ENCODE measurements around the gene SNX8. TPM values are rescaled to one million over a fixed set of nuclear protein-coding genes. Genes with fewer than 3 reads are reported as not detected.

SNX8 gene
- total and polyA plus RNA-seq, 2 experiments from 2014 or later: 13.1 to 44.4 TPM

GRCh38 chr7:2331707-2332106, 17.5 kb upstream of the SNX8 start:
- H4K20me1 ChIP-seq (ENCODE audit: insufficient read depth): no peaks in the 10 kb centered on the region
- no peak for DNase-seq
- H3K9ac ChIP-seq: no peak overlapping the region
- no peaks in the 10 kb centered on the region for H3K27me3 ChIP-seq (replicated peaks; ENCODE audit: insufficient read depth)
- no peak overlapping the region for H3K4me2 ChIP-seq (ENCODE audit: unreplicated experiment)
- H2AFZ ChIP-seq: no peak overlapping the region
- in situ Hi-C loops (cut with MboI): no loop called here
- no peaks in the 10 kb centered on the region for H3K9me2 ChIP-seq (ENCODE audit: insufficient read depth)
- H3K27ac ChIP-seq: no peak overlapping the region
- no peaks in the 10 kb centered on the region for H3F3A ChIP-seq (ENCODE audit: insufficient read depth)
- WGBS, 2 experiments (ENCODE audit: low coverage in 1 of 2, low lambda C conversion rate in 2 of 2, missing lambda C conversion rate in 2 of 2): 96 to 97% methylated on average over 6 of the region's 6 CpGs
- no peaks in the 10 kb centered on the region for H3K9me3 ChIP-seq (ENCODE audit: low read depth)
- H3K4me1 ChIP-seq (ENCODE audit: insufficient read depth): no peaks in the 10 kb centered on the region
- H3K4me3 ChIP-seq: no peak overlapping the region
- H3K79me2 ChIP-seq (ENCODE audit: insufficient read depth): no peaks in the 10 kb centered on the region
- TF ChIP-seq EZH2 (IDR thresholded peaks at IDR 0.05; ENCODE audit: insufficient read depth, poor library complexity, severe bottlenecking) (no peak), EZH2phosphoT487 (IDR thresholded peaks at IDR 0.05; ENCODE audit: insufficient read depth, low read depth) (no peak)
- no peaks in the 10 kb centered on the region for H3K36me3 ChIP-seq (ENCODE audit: low read depth)

- TF ChIP-seq EZH2 (IDR thresholded peaks at IDR 0.05; ENCODE audit: insufficient read depth, poor library complexity, severe bottlenecking) (no peak), EZH2phosphoT487 (IDR thresholded peaks at IDR 0.05; ENCODE audit: insufficient read depth, low read depth) (no peak)
- H3K27me3 ChIP-seq (replicated peaks; ENCODE audit: insufficient read depth): no peaks in the 10 kb centered on the region
These were observed 16.3 kb upstream of the SNX8 start for GRCh38 chr7:2330493-2330892.

GRCh38 chr7:2326951-2327350, 12.7 kb upstream of the SNX8 start:
- 89 to 96% methylated on average over 7 of the region's 7 CpGs for WGBS, 2 experiments (ENCODE audit: low coverage in 1 of 2, low lambda C conversion rate in 2 of 2, missing lambda C conversion rate in 2 of 2)
- Histone ChIP-seq H3K9me3 (ENCODE audit: low read depth) (no peaks in the 10 kb centered on the region), H3K27ac (no peak overlapping the region), H3K4me2 (ENCODE audit: unreplicated experiment) (no peak overlapping the region), H3K79me2 (ENCODE audit: insufficient read depth) (no peaks in the 10 kb centered on the region), H3K9me2 (ENCODE audit: insufficient read depth) (no peaks in the 10 kb centered on the region), H3K4me1 (ENCODE audit: insufficient read depth) (no peaks in the 10 kb centered on the region), H3K4me3 (no peak overlapping the region), H3F3A (ENCODE audit: insufficient read depth) (no peaks in the 10 kb centered on the region), H3K27me3 (replicated peaks; ENCODE audit: insufficient read depth) (no peaks in the 10 kb centered on the region), H2AFZ (no peak overlapping the region), H3K36me3 (ENCODE audit: low read depth) (no peaks in the 10 kb centered on the region), H4K20me1 (ENCODE audit: insufficient read depth) (no peaks in the 10 kb centered on the region), H3K9ac (no peak overlapping the region)
- no peak for TF ChIP-seq EZH2 (IDR thresholded peaks at IDR 0.05; ENCODE audit: insufficient read depth, poor library complexity, severe bottlenecking)
- TF ChIP-seq EZH2phosphoT487 (IDR thresholded peaks at IDR 0.05; ENCODE audit: insufficient read depth, low read depth): no peak
- DNase-seq: no peak
- in situ Hi-C loops (cut with MboI): no loop called here

More at GRCh38 chr7:2330493-2330892, 16.3 kb upstream of the SNX8 start:
- no peaks in the 10 kb centered on the region for H3K9me3 ChIP-seq (ENCODE audit: low read depth)
- H3F3A ChIP-seq (ENCODE audit: insufficient read depth): no peaks in the 10 kb centered on the region
- in situ Hi-C loops (cut with MboI): no loop called here
- no peak overlapping the region for H3K9ac ChIP-seq
- no peaks in the 10 kb centered on the region for H3K4me1 ChIP-seq (ENCODE audit: insufficient read depth)
- H3K4me2 ChIP-seq (ENCODE audit: unreplicated experiment): no peak overlapping the region
- no peak overlapping the region for H3K27ac ChIP-seq
- no peaks in the 10 kb centered on the region for H3K36me3 ChIP-seq (ENCODE audit: low read depth)
- H4K20me1 ChIP-seq (ENCODE audit: insufficient read depth): no peaks in the 10 kb centered on the region
- no peaks in the 10 kb centered on the region for H3K9me2 ChIP-seq (ENCODE audit: insufficient read depth)
- H2AFZ ChIP-seq: no peak overlapping the region
- no peak overlapping the region for H3K4me3 ChIP-seq
- no peak for DNase-seq
- WGBS, 2 experiments (ENCODE audit: low coverage in 1 of 2, low lambda C conversion rate in 2 of 2, missing lambda C conversion rate in 2 of 2): 82 to 96% methylated on average over 2 of the region's 2 CpGs
- no peaks in the 10 kb centered on the region for H3K79me2 ChIP-seq (ENCODE audit: insufficient read depth)

- Histone ChIP-seq H3K79me2 (ENCODE audit: insufficient read depth) (no peaks in the 10 kb centered on the region), H3F3A (ENCODE audit: insufficient read depth) (no peaks in the 10 kb centered on the region), H3K27ac (no peak overlapping the region), H2AFZ (no peak overlapping the region), H3K36me3 (ENCODE audit: low read depth) (no peaks in the 10 kb centered on the region), H3K9ac (no peak overlapping the region), H3K27me3 (replicated peaks; ENCODE audit: insufficient read depth) (no peaks in the 10 kb centered on the region), H3K4me1 (ENCODE audit: insufficient read depth) (no peaks in the 10 kb centered on the region), H3K9me3 (ENCODE audit: low read depth) (no peaks in the 10 kb centered on the region), H3K4me2 (ENCODE audit: unreplicated experiment) (no peak overlapping the region), H3K9me2 (ENCODE audit: insufficient read depth) (no peaks in the 10 kb centered on the region), H3K4me3 (no peak overlapping the region), H4K20me1 (ENCODE audit: insufficient read depth) (no peaks in the 10 kb centered on the region)
- in situ Hi-C loops (cut with MboI): no loop called here
- DNase-seq: no peak
- 60 to 61% methylated on average over 4 of the region's 4 CpGs for WGBS, 2 experiments (ENCODE audit: low coverage in 1 of 2, low lambda C conversion rate in 2 of 2, missing lambda C conversion rate in 2 of 2)
- no peak for TF ChIP-seq EZH2phosphoT487 (IDR thresholded peaks at IDR 0.05; ENCODE audit: insufficient read depth, low read depth)
These were observed 10.9 kb upstream of the SNX8 start for GRCh38 chr7:2325162-2325561.

- H3K4me2 ChIP-seq (ENCODE audit: unreplicated experiment): peak overlapping the region; percentile 53
- DNase-seq: peak; percentile 47
- 0 out of 2 replicates have a peak overlapping the region, but pooled peaks have one; percentile 16 for H3K4me3 ChIP-seq
- H3K9me3 ChIP-seq (ENCODE audit: low read depth): no peaks in the 10 kb centered on the region
- H3K27ac ChIP-seq: no peak overlapping the region
- peak overlapping the region; percentile 55; the same call in 1 of the 2 replicates for H2AFZ ChIP-seq
- in situ Hi-C loops (cut with MboI): no loop called here
- 38 to 40% methylated on average over 11 of the region's 11 CpGs for WGBS, 2 experiments (ENCODE audit: low coverage in 1 of 2, low lambda C conversion rate in 2 of 2, missing lambda C conversion rate in 2 of 2)
- H3K36me3 ChIP-seq (ENCODE audit: low read depth): no peaks in the 10 kb centered on the region
- H3K9ac ChIP-seq: 0 out of 2 replicates have a peak overlapping the region, but pooled peaks have one; percentile 2
- H3K4me1 ChIP-seq (ENCODE audit: insufficient read depth): no peaks in the 10 kb centered on the region
- H3K27me3 ChIP-seq (replicated peaks; ENCODE audit: insufficient read depth): no peaks in the 10 kb centered on the region
- H3F3A ChIP-seq (ENCODE audit: insufficient read depth): 0 out of 2 replicates have a peak, but pooled peaks cover 7% of the 10 kb centered on the region
- no peaks in the 10 kb centered on the region for H4K20me1 ChIP-seq (ENCODE audit: insufficient read depth)
- no peaks in the 10 kb centered on the region for H3K79me2 ChIP-seq (ENCODE audit: insufficient read depth)
- TF ChIP-seq EZH2phosphoT487 (IDR thresholded peaks at IDR 0.05; ENCODE audit: insufficient read depth, low read depth) (no peak), EZH2 (IDR thresholded peaks at IDR 0.05; ENCODE audit: insufficient read depth, poor library complexity, severe bottlenecking) (no peak)
- no peaks in the 10 kb centered on the region for H3K9me2 ChIP-seq (ENCODE audit: insufficient read depth)
These were observed 6.8 kb upstream of the SNX8 start for GRCh38 chr7:2321020-2321419.
